ENCODE measurements around the gene MT1H.

GRCh38 chr16:56662357-56663354 is 7.0 kb upstream of the MT1H start:
- TF ChIP-seq CTCF (IDR thresholded peaks at IDR 0.05) (no peak), POLR2AphosphoS5 (IDR thresholded peaks at IDR 0.05) (no peak), POLR2A (IDR thresholded peaks at IDR 0.05) (no peak)
